NOMO-1 treated with DMSO at 0.1 percent for 48 hours (cell line): ENCODE results near the gene SMIM38.

ENCODE experiments used
- DNase-seq: peaks from one replicate; lab custom pipeline; 2025; ENCODE audit not compliant: unreplicated experiment; lab: John Stamatoyannopoulos, UW

The SMIM38 gene

DNA sequence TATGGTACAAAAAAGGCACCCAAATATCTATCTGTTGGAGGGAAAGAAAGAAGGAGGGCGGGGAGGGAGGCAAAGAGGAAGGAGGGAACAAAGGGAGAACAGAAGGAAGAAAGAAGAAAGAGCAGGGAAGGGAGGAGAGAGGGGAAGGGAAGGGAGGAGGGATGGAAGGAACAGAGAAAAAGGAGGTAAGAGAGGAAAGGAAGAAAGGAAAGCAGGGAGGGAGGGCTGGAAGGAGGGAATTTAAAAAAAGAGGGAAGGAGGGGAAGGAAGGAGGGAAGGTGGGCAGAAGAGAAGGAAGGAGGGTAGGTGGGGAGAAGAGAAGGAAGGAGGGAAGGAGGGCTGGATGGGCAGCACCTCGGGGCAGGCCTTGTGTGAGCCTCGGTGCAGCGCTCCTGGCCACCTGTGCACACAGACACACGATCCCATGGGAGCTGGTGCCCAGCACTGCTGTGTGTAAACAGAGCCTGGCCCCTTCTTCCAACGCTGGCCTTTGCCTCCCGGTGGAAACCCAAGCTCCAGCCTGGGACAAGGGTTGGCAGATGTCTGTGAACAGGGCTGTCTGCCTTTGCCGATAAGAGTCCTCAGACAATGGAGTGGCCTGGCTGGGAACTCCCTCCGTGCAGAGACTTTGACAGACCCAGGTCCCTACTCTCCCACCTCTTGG lies 23.2 kb downstream of the SMIM38 start:
- no peak for DNase-seq

DNA sequence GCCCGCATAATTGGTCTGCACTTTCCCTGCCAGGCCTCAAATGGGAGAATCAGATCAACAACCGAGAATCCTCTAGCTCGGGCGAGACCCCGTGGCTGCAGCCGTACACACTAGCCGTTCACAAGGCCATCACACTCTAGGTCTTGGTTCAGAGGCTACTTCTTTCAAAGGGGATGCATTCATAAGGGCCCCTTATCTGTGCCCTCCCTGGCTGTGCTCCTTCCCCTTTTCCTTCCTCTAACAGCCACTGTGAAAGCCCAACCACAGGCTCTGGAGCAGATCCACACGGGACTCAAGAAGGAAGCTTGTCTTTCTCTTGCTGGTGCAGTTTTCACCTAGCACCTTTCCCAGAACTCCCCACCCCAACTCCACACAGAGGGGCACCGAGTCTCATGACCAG lies 24.5 kb downstream of the SMIM38 start:
- DNase-seq: no peak

DNA sequence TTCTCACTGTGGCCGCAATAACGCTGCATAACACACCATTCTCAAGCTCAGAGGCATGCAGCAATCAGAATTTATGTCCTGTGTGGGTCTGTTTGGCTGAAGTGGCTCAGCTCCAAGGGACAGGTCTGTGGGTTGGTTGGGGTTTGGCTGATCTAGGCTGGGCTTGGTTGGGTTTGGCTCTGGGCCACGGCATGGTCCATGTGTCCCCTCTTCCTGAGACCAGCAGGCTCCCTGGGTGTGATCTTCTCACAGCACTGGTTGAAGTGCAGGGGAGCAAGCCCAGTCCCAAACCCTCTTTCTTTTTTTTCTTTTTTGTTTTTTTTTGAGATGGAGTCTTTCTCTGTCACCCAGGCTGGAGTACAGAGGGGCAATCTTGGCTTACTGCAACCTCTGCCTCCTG lies 25.0 kb downstream of the SMIM38 start:
- no peak for DNase-seq

DNA sequence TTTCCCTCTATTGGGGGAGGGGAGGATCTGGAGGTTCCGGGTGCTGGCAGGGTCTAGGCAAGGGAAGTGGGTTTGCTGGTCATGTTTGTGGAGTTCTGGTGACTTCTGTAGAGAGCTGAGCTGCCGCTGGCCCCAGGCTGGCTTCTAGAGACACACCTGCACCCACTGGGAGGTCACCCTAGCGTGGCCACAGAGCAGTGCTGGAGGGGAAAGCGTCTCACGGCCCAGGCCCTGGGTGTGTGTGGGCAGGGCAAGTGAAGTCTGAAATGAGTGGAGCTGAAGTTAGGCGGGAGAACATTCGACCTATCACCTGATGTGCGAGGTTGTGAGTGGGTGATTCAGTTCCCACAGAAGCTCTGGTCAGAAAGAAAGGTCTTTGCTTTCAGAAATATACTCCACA lies 27.9 kb downstream of the SMIM38 start:
- DNase-seq: no peak

DNA sequence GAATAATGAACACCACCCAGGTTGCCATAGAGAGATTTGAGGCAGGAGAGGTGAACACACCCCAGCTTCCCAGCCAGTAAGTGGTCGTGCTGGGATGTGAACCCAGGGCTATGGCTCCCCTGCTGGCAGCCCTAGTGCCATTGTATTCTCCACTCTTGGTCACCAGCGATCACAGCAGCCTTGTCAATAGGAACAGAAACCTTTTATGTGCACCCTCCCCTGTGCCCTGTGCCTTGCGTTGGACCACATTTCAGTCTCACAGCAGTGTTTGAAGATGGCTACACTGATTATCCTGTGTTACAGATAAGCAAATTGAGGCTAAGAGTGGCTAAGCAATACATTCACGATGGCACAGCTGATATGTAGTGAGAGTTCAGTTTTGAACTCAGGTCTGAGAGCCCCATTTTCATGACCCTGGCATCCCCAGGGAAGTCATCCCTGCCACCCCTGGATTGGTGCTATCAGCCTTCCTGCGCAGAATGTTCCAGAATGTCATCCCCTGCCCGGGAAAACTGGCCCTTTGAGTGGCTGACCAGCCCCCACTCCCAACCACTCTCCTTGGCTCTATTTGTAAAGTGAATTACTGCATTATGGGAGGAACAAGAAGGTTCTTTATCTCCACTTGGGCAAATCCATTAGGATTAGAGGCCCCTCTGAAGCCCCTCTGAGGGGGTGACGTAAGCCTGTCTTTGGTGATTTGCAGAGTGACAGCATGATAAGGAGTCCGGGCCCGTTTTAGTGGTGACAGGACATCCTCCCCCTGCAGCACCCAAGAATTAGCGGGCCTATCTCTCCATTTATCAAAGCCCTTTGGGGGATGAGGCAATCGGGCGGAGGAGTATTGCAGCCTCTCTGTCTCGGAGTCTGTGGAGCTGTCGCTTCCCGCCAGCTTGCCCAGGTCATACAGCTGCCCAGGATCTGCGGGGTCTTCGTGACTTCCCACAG lies 30.9 kb downstream of the SMIM38 start:
- no peak for DNase-seq

DNA sequence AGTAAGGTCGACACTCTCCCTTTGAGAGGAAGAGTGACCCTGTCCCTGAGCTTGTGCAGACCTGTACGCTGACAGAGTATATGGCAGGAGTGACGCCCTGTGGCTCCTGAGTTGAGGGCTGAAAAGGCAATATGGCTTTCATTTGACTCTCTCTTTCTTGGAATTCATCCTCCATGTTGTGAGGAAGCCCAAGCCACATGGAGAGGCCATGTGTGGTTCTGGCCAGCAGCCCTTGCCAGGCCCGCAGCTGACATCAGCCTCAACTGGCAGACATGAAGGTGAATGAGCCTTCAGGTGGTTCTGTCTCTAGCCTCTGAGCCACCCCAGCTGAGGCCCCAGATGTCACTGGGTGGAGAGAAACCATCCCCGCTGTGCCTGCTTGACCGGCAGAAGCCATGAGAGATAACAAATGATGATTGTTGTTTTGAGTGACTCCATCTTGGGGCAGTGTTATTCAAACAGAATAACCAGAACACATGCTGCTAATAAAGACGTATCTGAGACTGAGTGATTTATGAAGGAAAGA lies 31.9 kb downstream of the SMIM38 start:
- DNase-seq: no peak

DNA sequence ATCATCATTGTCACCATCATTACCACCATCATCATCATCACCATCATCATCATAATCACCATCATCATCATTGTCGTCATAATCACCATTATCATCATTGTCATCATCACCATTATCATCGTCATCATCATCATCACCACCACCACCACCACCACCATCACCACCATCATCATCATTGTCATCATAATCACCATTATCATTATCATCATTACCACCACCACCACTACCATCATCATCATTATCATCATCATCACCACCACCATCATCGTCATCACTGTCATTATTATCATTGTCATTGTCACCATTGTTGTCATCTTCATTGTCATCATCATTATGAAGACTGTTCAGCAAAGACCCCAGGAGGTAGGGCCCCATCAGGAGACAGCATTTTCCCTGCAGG lies 33.3 kb downstream of the SMIM38 start:
- DNase-seq: no peak

DNA sequence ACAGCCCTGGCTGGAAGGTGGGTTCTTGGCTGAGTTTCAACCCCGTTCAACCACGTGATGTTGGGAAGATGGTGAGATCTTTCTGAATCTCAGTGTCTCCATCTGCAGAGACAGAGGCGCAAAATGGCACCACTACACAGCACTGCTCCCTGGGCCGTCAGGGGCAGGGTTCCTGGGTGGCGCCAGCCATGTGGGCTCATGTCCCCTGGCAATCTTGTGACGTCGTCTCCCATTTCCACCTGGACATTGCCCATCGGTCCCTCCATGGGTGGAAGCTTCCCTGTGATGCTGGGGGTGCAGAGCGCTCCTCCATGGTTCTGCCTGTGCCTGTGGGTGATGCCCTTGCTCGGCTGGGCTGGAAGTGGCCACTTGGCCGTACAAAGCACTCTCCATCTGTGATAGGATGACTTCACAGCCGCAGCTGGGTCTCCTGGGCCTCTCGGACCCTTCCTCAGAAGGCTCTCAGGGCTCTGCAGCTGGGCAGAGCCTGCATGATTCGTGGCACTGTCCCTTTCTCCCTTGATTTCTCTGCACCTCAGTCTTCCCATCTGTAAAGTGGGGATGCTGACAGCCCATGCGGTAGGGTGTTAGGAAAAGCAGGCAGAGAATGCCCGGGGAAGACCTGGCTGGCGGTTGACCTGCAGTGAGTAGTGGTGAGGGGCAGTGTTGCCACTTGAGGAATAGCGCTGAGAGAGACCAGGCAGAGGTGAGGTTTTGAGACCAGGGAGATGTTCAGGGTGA lies 35.2 kb downstream of the SMIM38 start:
- no peak for DNase-seq

DNA sequence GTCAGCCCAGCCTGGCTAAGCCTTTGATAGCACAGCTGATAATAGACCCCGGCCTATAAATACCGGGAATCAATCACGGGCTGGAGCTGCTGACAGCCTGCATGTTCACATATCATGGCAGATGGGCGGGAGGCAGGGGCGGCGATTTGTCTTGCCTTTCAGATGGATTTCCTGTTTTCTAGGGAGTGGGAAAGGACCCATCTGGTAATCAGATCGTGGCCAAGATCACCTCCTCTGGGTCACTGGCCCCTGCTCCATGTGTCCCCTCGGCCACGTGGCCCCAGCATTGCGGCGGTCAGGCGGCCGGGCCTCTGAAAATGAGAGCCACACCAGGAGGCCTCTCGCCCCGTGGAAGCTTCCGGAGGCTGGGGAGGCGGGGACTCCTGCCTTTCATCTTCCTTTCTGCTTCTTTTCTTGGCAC lies 36.6 kb downstream of the SMIM38 start:
- DNase-seq: no peak

DNA sequence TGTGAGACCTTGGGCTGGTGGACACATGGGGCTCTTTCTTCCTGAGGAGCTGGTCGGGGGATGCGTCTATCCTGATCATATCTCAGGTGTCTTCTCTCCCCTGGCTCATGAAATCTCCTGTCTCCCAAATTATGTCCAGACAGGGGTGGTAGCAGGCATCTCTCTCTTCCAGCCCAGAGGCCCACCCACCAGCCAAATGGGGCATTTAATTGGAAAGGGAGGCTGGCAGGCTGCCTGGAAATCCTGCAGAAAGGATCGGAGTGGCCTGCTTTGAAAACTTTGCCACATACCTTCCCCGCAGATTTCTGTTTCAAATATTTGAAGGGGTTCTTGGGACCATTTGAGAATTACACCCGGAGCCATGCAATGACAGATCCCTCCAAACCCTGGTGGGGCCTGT lies 37.4 kb downstream of the SMIM38 start:
- DNase-seq: no peak

DNA sequence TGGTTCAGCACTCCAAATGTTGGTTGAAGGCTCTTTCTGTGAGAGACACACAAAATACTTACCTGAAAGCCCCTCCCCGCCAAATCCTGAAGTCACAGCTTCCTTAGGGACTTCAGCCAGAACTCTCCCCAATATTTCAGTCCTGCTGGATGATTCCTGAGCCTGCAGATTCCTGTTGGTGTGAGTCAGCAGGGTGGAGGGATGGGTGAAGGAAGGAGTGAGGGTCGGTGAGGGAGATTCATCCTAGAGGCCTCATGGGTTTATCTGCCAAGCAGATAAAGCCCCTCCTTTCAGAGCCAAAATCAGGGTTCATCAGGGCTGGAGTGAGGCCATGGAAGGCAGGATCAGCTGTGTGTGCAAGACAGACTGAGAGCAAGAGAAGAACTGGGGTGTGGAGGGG lies 37.9 kb downstream of the SMIM38 start:
- no peak for DNase-seq

DNA sequence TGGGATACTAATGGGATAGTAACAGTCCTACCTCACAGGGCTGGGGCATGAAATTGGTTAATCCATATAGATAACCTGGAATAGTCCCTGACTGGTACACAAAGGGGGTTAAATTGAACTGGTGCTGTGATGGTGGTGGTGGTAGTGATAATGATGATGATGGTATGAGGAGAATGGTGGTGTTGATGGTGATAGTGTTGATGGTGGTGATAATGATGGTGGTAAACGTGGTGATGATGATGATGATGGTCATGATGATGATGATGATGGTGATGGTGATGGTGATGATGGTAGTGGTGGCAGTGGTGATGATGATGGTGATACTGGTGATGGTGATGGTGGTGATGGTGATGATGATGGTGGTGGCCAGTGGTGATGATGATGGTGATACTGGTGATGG lies 38.7 kb downstream of the SMIM38 start:
- DNase-seq: no peak

DNA sequence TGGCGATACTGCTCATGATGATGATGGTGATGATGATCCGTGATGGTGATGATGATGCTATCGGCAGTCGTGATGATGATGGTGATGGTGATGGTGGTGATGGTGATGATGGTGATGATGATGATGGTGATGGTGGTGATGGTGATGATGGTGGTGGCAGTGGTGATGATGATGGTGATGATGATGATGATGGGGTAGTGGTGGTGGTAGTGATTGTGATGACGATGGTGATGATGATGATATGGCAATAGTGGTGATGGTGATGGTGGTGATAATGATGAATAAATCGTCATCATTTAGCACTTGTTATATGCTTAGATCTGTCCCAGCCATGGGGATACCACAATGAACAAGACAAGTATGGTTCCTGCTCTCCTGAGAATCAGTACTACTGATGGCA lies 39.2 kb downstream of the SMIM38 start:
- DNase-seq: no peak

DNA sequence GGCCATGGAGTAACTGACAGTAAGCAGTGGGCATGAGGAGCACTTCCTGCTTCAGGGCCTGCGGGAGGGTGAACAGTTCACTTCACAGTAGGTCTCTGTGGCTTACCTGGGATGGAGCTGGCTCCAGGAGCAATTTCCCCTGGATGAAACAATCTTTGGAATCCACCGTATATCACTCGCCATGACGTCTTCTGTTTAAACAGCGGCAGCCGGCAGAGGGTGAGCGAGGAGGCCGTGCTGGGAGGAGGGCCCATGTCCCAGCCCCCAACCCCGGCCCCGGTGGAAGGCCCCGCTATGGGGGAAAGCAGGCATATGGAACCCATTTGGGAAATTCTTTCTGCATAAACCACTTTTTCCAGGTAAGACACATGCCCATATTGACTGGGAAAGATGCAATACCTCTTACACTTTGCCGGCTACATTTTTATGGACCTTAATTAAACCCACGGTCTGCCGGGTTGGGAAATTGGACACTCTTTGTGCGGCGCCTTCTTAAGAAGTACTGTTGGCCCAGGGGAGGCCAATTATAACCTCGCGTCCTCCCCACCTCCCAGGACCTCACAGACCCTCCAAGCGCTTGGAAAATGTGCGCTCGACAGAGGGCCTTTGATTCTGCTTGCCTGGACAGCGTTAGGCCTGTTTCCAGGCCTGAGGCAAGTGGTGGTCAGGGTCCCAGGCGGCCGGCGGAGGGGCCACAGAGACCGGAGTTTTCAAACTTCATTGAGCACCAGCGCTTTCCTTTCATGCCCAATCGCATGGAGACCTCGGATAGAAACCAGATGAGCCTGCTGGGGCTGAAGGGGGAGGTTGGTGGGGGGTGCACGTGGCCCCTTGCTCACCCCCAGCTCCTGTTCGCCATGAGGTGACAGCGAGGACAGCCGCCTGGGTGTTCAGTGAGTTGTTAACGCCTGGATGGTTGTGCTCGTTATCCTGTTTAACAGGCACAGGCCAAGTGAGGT lies 40.4 kb downstream of the SMIM38 start:
- DNase-seq: no peak

DNA sequence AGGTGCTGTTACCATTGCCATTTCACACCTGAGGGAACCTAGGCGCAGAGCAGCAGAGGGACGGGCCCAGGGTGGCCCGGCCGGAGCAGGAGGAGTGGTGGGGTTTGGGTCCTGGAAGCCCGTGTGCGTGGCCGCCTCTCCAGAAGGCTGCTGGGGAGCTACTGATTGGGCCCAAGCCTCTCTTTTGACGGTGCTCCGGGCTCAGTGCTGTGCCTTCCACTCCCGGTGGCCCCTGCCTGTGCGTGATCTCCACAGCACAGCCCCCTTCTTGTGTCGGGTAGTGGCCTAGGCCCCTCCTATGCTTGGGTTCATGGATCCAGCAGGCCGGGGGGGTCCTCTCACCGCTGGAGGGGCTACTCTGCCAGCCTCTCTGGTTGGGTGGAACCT lies 41.0 kb downstream of the SMIM38 start:
- no peak for DNase-seq

DNA sequence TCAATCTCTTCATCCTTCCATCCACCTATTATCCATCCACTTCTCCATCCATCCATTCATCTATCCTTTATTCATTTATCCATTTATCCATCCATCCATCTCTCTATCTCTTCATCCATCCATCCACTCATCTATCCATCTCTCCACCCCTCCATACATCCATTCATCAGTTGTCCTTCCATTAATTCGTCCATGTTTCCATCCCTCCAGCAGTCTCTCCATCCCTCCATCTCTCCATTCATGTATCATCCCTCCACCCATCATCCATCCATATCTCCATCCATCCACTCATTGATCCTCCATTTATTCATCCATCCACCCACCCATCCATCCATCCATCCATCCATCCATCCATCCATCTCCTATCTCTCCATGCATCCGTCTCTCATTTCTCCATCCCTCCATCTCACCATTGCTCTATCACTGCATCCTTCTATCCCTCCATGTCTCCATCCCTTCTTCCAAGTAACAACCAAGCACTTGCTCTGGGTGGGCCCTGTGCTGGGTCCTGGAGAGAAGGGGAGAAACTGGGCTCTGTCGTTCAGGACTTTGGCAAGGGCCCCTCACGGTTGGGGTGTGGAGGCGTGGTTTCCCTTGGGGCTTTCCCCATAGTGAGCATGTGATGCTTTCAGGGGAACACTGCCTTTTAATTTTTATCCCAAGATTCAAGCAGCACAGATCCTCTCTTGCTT lies 43.3 kb downstream of the SMIM38 start:
- no peak for DNase-seq

DNA sequence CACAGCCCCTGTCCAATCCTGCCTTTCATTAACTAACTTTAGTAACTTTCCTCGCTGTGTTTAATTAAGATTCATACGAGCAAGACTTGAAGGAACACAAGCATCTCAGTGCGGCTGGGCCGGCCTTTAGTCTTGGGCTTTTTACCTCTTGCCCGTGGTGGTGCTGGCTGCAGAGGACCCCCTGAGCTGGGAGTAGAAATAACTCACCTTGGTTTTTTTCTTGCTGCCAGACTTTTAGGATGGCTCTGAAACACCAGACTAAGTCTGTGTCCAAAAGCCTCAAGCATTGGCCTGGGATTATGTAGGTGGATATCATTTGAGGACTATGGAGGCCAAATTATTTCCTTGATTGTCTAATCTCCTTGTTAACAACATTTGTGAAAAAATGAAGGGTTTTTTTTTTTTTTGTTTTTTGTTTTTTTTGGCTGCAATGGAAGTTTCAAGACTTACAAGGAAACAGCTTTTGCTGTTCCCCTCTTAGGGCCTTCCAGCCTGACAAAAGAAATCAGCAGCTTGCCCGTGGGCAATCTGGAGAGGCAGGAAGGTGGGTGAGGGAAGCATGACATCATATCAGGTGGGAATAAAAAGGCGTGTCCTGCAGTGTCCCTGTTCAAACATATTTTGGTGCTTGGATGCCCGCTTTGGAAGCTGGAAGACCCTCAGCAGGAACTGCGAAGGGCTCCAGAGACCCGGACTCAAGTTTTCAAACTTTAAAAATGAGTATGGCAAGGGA lies 44.0 kb downstream of the SMIM38 start:
- DNase-seq: no peak

DNA sequence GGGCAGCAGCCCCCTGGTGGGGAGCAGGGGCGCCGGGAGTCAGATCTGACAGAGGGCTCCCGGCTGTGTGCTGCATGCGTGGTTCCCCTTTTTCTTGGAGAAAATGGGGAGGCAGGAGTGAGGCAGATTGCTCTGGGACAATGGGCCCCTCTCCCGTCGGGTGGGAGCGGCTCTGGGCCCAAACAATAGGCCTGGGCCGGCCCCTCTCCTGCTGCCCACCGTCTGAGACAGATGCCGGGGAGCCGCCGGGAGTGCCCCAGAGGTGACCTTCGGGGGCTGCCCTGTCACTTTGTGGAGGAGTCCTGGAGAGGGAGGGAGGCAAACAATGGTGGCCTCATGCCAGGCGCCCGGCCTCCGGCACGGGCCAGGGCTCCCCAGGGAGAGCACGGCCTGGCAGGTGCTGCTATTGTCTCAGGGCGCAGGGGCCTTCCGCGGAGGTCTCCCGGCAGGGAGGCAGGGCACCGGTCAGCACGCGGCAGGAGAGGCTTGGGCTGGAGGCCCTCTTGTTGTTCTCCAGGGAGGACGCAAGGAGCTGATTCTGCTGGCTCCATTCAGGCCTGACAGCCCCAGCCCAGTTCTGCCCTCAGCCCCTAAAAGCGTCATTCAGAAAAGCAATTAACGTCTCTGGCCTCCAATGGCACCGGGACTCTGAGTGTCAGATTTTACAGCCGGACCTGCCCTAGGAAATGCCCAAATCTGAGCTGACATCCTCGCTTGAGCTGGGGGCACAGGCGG lies 44.8 kb downstream of the SMIM38 start:
- DNase-seq: no peak

DNA sequence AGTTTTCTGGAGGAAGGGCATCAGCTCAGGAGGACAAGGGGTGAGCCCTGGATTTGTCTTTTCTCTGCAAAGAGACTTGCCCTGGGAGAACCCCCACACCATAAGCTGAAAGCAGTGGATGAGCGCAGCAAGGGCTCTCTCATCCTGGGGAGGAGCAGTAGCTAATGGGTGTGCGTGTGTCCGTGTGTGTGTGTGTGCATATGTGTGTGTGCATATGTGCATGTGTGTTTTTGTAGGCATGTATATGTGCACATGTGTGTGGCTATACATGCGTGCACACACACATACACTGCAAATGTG lies 45.3 kb downstream of the SMIM38 start:
- DNase-seq: no peak
